ENCODE results near the gene REN.

Gene REN

GRCh38 chr1:204110894-204111633 is 55.1 kb downstream of the REN start:
- DNase-seq (ENCODE audit: low read depth, low spot score): no peak

GRCh38 chr1:204108312-204109141 is 57.6 kb downstream of the REN start:
- no peak for DNase-seq (ENCODE audit: low read depth, low spot score)

DNA sequence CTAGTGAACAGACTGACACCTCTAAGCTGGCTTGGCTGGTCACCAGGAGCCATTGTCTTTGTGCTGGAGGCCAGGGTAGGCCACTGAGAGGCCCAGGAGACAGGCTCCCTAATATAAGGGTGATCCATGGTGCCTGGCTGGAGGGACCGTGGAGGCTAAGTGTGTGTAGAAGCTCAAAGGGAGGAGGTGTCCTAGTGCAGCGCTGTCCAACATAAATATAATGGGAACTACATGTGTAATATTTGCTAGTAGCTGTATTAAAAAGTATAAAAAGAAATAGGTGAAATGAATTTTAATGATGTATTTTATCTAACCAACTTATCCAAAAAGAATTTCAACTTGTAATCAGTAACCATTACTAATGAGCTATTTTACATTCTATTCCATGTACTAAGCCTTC is 58.2 kb downstream of the REN start:
- DNase-seq (ENCODE audit: low read depth, low spot score): no peak

- DNase-seq (ENCODE audit: low read depth, low spot score): no peak
Observed at GRCh38 chr1:204106825-204107224, 59.3 kb downstream of the REN start.

- no peak for DNase-seq (ENCODE audit: low read depth, low spot score)
Observed at GRCh38 chr1:204105131-204105515, 61.0 kb downstream of the REN start.

Measured in smooth muscle cell of the brain vasculature (primary cell).